Left forelimb (tissue), 1 donor: ENCODE results near the gene EHD4.

Source experiments
- DNase-seq: peaks from one replicate; pipeline ENCODE4 v3.0.0-alpha.2; 2018; ENCODE audit warnings: low spot score

EHD4 gene

DNA sequence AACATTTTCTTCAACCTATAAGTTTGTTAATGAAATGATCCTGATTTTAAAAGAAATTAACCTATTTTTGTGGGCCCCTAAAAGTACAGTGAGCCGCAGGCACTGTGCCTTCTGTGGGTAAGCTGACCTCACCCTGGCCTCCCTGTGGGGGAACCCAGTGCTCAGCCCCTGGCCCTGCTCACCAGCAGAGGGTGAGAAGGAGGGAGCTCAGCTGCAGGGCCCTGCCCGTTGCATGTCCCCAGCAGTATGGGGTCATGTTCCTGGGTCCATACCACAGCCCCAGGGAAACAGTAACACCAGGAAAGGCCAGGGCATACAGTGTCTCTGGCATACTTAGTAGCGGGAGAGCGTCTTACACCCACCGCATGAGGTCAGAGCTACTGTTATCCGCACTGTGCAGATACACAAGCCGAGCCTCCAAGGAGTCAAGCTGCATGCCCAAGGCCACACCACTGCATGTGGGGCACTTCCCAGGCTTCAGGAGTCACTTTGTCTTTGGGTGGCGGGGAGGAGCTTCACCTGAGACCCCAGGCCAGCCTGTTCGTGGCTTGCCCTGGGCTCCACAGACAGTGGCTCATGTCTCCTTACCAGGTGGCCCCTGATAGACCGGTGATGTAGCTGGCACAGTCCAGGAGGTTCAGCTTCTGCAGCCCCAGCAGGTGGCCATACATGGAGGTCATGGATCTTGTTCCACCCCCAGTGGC lies 22.6 kb upstream of the EHD4 start:
- no peak for DNase-seq

DNA sequence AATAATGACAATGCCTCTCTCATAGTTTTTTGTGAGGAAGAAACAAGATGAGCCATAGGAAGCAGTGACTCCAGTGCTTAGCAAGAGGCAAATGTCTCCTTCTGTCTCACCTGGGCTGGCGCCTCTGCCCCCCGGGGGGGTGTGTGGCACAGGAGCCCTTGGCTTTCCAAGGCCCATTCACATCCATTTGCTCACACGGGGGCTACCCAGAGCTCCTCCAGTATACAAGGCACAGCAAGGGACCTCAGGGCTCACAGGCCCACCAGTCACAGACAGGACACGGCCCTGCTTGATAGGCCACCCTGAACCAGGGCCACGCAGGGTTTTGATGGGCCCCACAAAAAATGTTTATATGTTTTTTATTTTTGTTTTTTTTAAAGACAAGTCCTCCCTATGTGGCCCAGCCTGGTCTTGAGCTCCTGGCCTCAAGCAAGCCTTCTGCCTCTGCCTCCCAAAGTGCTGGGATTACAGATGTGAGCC lies 21.9 kb upstream of the EHD4 start:
- no peak for DNase-seq

DNA sequence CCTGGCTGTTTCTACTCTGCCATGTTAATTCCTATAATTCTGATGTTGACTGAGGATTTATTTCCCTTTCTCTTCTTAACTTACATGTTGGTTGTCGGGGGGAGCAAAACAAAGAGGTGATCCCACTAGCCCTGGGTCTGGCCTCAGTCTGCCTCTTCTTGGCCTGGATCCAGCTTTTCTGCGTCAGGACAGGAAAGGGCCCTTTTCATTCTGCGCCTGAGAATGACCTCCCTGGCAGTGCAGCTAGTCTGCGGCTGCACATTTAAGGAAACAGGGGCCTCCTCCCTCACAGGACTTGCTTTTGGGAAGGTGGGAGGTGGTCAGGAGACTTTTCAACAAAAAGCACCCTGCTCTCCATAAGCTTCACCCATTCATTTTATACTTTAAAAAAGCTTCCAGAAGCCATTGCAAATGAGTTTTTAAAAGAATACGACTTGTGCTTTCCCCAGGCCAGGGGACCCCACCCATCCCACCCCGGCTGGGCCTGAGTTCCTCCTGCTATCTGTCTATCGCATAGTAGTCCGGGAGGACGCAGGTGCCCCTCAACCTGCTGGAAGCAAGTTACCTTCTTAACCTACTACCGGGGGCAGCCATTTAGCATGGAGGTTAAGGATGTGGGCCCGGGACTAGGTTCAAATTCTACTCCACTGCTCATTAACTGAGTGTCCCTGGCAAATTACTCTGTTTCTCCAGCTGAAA lies 21.3 kb upstream of the EHD4 start:
- DNase-seq = no peak

DNA sequence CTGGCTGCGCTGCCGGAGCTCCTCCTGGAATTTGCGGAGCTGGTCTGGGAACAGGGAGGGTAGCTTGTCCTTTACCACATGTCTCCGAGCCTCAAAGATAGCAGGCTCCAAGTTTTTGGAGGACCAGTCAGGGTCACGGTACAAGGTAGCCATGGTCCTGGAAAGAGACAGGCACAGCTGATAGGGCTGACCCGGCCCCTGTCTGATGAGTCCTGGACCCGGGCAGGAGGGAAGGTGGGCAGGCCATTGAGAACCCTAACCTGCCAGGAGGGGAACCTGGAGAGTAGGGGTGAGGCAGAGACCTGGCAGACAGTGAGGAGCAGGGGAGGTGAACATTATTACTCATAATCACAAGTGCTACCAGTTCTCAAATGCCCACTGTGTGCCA lies 20.4 kb upstream of the EHD4 start:
- no peak for DNase-seq

DNA sequence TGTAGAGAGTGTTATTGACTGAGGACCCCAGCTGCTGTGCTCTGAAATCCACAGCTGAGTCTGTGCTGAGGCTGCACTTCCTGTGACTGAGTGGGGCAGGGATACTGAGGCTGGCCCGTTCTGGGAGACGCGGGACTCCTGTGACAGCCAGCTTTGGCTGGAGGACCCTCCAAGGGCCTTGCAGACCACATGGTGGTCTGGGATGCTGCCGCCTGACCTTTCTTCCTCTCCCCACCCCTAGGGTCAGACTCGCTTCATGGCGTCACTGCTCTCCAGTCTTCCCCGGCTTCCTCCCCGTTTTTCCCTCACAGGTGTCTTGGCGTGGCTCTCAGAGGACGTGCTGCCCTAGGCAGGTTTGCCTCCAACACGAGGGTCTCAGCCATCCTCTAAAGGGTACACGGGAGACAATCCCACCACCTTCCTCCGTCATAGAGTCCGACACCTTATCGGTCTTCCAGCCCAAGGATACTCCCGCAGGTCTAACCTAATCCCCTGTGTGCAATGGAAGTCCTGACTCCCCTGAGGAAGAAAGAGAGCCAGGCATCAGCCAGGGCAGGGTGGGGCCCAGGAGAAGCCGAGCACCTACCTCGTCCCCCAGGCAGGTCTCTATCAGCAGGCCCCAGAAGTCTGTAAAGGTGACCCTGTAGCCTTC lies 19.9 kb upstream of the EHD4 start:
- no peak for DNase-seq

DNA sequence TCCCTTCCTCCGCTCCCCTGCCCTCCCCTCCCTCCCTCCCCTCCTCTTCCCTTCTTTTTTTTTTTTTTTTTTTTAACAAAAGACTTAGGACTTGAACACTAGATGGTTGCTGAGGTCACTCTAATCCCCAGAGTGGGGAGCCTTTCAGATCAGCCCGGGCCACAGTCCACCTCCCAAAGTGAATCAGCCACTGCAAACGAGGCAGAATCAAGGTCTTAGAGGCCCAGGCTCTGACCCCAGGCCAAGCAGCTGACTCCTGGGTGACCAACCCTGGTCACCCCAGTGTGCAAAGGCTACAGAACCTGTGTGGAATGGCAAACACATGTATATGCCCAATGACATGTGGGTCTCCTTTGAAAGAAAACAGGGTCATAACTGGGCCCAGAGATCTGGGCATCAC lies 18.3 kb upstream of the EHD4 start:
- DNase-seq = no peak

DNA sequence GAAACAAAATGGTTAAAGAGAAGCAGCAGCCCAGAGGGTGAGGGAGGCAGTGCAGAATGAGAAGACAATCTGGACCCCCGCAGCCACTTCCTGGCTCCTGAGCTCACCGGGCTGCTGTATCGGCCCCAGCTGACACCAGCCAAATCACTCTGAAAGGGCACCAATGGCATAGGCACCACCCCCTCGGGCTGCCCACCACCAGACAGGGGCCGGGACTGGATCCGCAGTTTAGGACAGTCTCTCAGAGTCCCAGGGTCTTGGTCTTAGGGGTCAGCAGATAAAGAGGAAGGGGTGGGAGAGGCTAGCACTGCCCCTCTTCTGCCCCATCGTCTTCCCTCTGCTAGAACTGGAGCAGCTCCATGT lies 17.9 kb upstream of the EHD4 start:
- DNase-seq = no peak

DNA sequence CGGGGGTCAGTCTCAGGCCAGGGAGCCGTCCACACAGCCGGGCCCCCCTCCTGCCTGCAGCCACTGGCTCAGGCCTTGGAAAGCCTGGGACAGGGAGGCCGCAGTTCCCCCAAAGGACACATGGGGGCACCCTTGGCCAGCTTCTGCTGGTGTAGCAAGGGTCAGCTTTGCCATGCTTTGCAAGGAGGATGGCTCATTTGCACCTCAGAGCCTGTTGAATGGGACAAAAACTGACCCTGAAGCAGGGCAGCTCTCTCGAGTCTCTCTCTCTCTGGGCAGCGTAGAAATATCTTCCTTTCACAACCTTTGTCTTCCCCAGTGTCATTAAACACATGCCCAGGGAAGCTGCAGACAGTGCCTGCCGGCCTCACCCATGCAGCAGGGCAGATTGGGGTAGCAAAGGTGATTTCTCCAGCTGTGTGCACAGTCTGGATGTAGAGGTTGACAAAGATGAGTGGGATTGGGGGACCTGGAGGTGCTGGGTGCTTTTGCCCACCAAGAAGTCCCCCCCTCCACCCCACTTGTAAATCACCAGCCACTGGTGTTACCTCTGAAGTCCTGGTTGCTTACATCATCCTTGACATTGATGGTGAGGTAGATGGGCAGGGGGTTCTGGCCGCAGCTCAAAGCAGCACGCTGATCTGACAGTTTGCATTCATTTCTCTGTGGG lies 17.4 kb upstream of the EHD4 start:
- peak; percentile 91 for DNase-seq

DNA sequence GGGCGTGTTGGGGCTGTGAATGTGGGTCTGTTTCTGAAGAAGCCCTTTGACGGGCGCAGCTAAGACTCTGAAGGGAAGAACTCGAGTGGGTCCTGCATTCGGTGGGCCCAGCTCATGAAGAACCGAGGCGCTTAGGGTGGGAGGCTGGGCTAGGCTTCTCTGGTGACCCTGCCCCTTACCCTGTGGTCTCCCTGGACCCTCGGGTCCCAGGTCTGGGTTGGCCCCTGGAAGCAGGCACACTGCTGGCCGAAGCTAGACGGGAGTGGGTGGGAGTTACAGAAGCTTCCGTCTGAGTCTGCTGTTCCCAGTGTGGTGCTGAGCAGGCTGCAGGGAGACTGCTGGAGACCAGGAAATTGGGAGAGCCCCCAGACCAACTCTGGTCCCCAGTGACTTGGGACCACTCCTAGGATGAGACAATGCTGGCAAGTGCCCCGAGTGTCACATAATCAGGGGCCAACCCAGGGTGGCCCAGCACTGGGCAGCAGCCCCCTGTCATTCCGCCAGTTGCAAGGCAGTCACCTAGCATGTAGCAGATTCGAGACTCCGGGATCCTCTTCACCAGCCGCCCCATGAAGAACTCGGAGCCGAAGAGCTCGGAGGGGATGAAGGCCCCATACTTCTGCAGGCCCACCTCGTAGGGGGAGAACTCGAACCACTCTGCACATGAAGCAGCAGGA lies 16.7 kb upstream of the EHD4 start:
- DNase-seq = peak; percentile 31

DNA sequence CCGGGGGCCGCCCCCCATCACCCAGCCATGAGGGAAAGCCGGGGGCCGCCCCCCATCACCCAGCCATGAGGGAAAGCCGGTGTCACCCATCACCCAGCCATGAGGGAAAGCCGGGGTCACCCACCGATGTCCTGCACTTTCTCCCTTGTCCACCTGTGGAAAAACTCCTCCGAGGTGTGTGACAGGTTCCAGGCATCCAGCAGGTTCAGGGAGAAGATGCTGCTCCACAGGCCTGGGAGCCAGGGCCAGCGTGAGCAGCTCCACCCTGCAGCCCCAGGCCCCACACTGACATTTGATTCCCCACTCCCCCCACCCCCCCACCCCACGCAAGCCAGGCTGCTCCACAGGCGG lies 15.5 kb upstream of the EHD4 start:
- no peak for DNase-seq

DNA sequence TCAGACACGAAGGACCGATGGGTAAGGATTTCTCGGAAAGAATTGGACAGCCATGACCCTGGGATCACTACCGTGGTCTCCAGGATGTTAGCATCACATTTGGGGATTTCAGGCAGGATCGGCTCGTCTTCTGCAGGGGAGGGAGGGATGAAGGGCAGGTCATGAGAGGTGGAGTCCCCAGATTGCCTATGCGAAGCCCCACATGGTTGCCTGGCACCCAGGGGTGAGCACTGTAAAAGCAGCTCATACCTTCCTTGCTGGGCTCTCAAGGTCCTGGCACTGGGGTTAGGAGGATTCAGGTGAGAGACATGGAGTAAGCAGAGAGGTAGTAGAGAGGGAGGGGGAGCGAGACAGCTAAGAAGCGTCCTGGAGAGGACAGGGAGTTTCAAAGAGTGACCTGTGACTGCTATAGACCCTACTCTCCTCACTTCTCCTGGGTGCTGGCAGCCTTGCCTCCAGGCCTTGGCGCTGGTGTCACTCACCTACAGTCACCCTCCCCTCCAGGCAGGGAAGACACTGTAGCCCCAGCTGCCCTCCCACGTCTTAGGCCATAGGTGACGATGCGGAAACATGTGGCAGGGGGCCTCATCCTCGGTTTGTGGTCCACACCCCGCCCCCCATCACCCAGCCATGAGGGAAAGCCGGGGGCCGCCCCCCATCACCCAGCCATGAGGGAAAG lies 15.0 kb upstream of the EHD4 start:
- peak; percentile 17 for DNase-seq

DNA sequence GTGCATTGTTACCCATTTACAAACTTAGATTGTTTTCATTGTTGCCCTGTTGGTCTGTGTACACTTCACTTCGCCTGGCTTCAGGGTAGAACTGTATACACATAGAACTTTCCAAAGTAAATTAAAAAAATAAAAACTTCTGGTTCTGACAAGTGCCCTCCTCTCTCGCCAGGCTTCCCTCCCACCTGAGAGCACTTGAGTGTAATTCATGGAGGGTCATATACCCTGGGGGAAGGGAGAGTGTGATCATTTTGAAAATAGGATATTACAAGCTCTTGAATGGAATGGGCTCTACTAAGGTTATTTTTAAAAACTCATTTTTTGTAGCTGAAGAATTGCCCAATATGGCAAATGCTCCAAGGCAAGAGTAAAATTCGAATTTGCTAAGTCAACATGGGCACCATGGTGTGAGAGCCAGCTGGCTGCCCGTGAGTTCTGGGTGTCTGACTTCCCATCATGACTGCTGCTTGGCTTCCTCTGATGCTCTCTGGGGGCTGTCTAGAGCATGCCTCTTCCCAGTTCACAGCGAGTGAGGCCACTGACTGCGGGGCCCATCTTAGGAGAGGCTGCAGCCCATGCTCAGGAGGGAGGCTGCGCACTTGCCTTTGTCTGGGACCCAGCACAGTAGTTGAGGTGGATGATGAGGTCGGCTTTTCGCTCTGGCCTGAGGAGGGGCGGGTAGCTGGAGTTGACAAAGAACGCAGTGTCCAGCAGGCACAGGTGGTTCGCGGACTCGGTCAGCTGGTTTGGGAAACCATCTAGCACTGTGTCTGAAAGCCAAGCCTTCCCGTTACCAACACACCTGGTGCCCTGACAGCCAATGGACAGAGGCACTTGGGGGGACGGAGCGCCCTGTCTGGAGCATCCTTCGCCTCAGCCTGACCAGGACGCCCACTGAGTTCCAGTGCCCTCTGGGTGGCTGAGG lies 13.1 kb upstream of the EHD4 start:
- peak; percentile 48 for DNase-seq

DNA sequence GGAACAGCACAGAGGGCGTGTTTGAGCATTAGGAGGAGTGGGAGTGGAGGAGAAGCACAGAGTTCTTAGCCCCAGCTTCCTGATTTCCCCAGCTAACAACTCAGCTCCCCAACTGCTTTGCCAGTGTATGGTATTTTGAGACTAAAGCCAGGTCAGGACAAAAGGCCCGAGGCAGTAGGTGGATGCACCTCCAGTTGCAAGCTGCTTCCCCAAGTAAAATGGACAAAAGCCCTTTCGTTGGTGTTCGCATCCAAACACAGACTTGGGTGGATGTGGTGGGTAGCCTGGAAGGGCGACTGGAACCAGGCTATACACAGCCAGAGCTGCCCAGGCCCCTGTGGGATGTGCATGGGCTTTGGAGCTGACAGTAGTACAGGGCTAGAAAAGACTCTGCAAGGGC lies 12.3 kb upstream of the EHD4 start:
- peak; percentile 33 for DNase-seq

DNA sequence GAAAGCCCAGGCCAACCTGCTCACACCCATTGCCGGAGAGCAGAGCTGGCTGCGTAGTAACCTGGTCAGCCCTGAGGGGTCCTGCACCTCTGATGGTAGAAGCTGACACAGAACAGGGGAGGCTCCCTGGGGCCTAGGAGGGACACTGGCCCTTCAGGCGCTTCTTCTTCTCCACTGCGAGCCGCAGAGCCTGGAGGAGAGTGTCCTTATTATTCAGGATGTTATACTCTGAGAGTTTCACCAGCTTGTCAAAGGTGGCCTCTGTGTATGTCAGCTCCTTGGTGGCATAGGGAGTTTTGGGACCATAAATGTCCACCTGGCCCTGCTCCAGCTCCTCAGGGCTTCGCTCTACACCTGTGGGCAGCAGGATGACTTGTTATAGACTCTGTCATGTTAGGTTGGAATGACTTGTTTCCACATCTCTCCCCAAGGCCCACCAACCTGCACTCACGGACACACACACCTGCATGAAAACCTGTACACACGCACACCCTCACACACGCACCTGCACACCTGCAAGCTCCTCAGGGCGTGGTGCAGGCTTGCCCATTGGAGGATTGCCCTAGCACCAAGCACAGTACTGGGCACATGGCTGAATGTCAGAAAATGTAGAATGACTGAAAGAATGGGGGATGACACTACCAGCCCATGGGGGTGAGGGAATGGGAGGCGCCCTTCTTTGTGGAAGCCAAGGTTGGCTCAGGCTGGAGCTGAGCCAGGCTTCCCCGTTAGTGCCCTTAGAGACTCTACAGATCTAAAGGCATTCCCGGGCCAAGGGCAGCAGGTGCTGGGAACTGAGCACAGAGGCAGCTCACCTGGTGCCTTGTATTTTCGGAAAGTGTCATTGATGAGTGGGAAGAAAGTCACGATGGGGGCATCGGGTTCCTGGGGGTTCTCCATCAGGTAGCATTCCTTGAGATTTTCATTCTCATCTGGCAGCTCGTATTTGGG lies 11.5 kb upstream of the EHD4 start:
- DNase-seq = peak; percentile 40

DNA sequence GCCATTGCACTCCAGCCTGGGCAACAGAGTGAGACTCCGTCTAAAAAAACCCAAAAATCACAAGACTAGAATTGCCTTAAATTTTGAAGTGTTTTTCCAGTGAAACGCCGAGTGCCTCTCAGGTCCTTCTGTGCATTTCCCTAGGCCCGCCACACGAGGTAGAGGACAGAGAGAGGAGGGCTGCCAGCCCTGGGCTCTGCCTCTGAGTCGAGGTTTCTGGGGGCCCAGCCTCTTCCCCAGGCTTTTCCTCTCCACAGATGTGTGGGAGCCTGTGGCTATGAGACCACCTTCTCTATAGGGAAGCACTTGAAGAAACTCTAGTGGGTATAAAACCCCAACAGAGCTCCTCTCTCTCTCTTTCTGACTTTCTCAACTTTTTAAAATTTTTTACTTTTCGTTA lies 10.9 kb upstream of the EHD4 start:
- DNase-seq = peak; percentile 22

DNA sequence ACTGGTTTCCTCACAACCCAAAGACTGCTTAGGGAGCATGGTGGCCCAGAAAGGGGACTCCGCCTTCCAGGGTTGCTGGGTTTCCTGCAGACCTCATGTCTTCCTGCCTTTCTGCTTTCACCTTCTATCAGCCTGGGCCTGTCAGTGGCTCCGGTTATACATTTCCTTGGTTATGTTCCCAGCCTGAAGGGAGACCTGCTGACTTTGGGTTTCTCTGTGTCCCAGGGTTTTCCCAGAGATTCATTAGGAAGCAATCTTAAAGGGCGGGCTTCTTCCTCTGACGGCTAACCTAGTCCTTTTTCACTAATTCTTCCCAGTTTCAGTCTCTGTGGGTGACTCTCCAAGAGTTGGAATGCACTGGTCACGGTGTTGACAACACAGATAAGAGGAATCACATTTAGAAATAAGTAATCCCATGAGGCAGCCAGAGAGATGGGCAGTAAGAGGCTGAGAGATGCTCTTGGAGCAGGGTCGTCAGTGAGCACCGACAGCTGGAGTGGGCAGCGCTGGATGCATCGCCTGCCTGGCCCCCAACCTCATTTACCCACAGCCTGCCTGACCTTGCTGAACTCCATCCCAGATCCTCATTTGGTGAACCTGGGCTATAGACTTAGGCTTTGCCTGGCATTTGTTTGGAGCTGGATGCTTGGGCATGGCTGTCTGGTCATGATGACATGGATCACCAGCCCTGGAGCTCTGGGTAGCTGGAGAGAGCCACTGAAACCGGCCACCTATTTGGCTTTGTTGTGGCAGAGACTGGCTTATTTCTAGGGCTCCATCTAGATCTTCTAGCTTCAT lies 10.0 kb upstream of the EHD4 start:
- peak; percentile 37 for DNase-seq

DNA sequence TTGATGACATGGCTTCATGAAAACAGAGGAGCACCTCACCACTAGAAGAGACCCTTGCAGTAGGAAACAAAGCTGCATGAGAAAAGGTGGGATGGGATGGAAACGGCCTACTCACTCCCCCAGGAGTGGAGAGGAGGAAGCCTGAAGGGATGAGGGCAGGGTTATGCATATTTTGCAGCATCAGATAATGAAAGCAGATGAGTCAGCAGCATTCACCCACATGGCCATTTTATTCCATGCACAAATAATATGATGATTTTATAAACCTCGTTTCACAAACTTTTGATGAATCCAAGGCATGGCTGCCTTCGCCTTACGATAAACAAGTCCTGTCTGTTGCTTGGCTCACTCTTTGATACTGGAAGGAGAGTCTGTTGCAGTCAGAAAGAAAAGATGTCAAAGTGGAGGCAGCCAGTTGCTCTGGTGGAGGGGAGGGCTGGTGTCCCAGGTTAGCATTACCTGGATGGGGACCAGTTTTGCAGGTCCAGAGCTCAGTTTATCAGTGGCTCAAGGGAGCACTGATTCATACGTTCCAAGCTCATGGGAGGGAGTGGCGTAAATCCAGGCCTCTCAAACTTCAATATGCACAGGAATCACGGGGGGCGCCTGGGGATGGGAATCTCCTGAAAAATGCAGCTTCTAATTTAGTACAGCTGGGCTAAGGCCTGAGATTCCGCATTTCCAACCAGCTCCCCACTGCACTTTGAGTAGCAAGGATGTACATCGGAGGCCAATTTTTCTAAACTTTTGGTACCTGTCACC lies 9.2 kb upstream of the EHD4 start:
- peak; percentile 34 for DNase-seq
